GM19463 (cell line): ENCODE results near the gene GRID1.

Experiments used
- ATAC-seq: cut with Tn5 transposase; IDR thresholded peaks from one replicate; pipeline ENCODE4 v1.9.1; 2021; ENCODE audit warnings: mild to moderate bottlenecking, moderate library complexity; ENCODE audit not compliant: unreplicated experiment

The GRID1 gene

GRCh38 chr10:85600026-85600743 lies 766.4 kb downstream of the GRID1 start:
- ATAC-seq: no peak

- no peak for ATAC-seq
Observed at GRCh38 chr10:85599081-85599480, 767.5 kb downstream of the GRID1 start.

- no peak for ATAC-seq
Observed at GRCh38 chr10:85598646-85599045, 767.9 kb downstream of the GRID1 start.

GRCh38 chr10:85597006-85597405 lies 769.6 kb downstream of the GRID1 start:
- ATAC-seq: no peak

- ATAC-seq: no peak
Observed at GRCh38 chr10:85596389-85596788, 770.2 kb downstream of the GRID1 start.

GRCh38 chr10:85594239-85594638 lies 772.4 kb downstream of the GRID1 start:
- ATAC-seq: no peak

- ATAC-seq: no peak
Observed at GRCh38 chr10:85593226-85593772, 773.3 kb downstream of the GRID1 start.

- no peak for ATAC-seq
Observed at GRCh38 chr10:85581371-85581770, 785.2 kb downstream of the GRID1 start.

GRCh38 chr10:85580585-85580984 lies 786.0 kb downstream of the GRID1 start:
- ATAC-seq: no peak

- no peak for ATAC-seq
Observed at GRCh38 chr10:85578860-85579259, 787.7 kb downstream of the GRID1 start.

GRCh38 chr10:85575441-85575840 lies 791.2 kb downstream of the GRID1 start:
- no peak for ATAC-seq

GRCh38 chr10:85570871-85571270 lies 795.7 kb downstream of the GRID1 start:
- no peak for ATAC-seq

- no peak for ATAC-seq
Observed at GRCh38 chr10:85565381-85565780, 801.2 kb downstream of the GRID1 start.

GRCh38 chr10:85558533-85558932 lies 808.1 kb downstream of the GRID1 start:
- no peak for ATAC-seq

GRCh38 chr10:85557706-85558105 lies 808.9 kb downstream of the GRID1 start:
- no peak for ATAC-seq

GRCh38 chr10:85557077-85557476 lies 809.5 kb downstream of the GRID1 start:
- no peak for ATAC-seq
